Measurements from ENCODE around the gene WNK3. TPM values are rescaled to one million over a fixed set of nuclear protein-coding genes. Genes with fewer than 3 reads are reported as not detected.

WNK3 gene
- total and polyA plus RNA-seq, 5 donors, result 0.45 to 4.3 (median 2.6) TPM

DNA sequence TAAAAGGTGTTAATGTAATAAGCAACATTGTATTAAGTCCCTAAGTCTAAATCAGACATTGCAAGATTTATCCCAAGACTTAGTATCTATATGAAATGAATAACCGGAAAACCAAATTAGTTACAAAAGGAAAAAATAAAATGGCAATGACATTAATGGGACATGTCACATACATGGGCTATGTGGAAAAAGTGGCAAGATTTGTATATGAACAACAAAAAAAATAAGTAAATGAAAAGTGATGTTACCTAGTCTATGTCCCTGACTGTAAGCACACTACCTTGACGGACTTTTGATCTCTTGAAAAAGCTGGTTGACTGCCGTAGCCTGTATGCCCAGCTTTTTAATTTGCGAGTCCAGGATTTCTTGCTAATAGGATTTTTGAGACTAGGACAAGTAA, 119.3 kb downstream of the WNK3 start:
- Histone ChIP-seq H3K4me1 (ENCODE audit: control insufficient read depth, insufficient read depth, low read length) (no peaks in the 10 kb centered on the region), H3K4me3 (ENCODE audit: low read length) (no peak overlapping the region), H3K27me3 (ENCODE audit: control insufficient read depth, insufficient read depth) (no peaks in the 10 kb centered on the region), H3K27ac (ENCODE audit: low read length) (no peak overlapping the region), H3K9me3 (ENCODE audit: control insufficient read depth, low read length) (no peaks in the 10 kb centered on the region)
- whole genome bisulfite sequencing, result 98% methylated on average over 4 of the region's 4 CpGs
- intact Hi-C loops (cut with DNase I), result no loop called here
- no peak for ATAC-seq
- no peak for DNase-seq

DNA sequence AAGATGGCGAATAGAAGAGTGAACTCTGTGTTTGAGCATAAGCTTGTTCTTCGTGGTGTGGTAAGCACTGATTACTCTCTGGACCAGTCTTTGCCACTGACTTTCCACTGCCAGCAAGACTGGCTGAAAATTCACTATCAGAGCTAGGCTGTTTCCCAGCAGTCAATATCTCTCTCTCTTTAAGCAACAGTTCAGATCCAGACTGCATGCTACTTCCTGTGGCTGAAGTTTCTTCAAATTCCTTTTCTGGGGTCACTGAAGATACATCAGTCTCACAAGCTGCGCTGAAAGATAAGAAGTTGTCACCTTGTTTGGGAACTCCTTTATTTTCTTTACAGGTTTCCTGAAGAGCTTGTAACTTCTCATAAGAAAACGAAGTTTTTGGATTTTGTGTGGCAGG, 120.8 kb downstream of the WNK3 start:
- DNase-seq (no peak), ATAC-seq (no peak)
- H3K4me3 ChIP-seq (ENCODE audit: low read length), result no peak overlapping the region
- no peaks in the 10 kb centered on the region for H3K9me3 ChIP-seq (ENCODE audit: control insufficient read depth, low read length)
- 62% methylated on average over 4 of the region's 4 CpGs for WGBS
- H3K27me3 ChIP-seq (ENCODE audit: control insufficient read depth, insufficient read depth), result no peaks in the 10 kb centered on the region
- no peak overlapping the region for H3K27ac ChIP-seq (ENCODE audit: low read length)
- no peaks in the 10 kb centered on the region for H3K4me1 ChIP-seq (ENCODE audit: control insufficient read depth, insufficient read depth, low read length)
- intact Hi-C loops (cut with DNase I), result no loop called here

DNA sequence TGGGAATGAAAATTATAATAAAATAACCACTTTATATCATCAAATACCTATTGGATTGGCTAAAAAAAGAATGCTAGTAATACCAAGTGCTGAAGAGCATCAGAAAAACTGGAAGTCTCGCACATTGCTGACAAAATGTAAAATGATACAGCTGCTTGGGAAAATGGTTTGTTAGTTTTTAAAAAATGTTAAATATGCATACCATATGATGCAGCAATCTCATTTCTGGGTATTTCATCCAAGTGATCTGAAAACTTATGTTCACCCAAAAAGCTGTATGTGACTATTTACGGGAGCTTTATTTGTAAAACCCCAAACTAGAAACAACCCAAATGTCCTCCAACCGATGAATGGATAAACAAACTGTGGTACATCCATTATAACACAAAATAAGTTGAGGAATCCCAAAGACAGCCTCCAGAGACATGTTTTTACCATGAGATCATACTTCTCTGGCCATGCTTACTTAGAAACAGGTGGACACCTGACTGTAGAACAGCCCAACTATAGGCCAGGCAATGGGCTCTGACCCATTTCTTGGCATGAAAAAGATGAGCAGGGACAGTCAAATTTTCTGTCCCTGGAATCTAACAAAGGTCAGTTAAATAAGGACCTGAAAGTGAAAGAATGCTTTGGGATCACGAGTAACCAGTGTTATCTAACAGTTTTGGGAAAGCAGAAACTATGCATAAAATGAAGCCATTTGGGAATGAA, 127.3 kb downstream of the WNK3 start:
- no peak overlapping the region for H3K27ac ChIP-seq (ENCODE audit: low read length)
- no peak for ATAC-seq
- H3K4me3 ChIP-seq (ENCODE audit: low read length), result no peak overlapping the region
- no peak for DNase-seq
- no peaks in the 10 kb centered on the region for H3K4me1 ChIP-seq (ENCODE audit: control insufficient read depth, insufficient read depth, low read length)
- H3K9me3 ChIP-seq (ENCODE audit: control insufficient read depth, low read length), result no peaks in the 10 kb centered on the region
- no peaks in the 10 kb centered on the region for H3K27me3 ChIP-seq (ENCODE audit: control insufficient read depth, insufficient read depth)
- 67% methylated on average over 4 of the region's 4 CpGs for WGBS
- intact Hi-C loops (cut with DNase I), result no loop called here

DNA sequence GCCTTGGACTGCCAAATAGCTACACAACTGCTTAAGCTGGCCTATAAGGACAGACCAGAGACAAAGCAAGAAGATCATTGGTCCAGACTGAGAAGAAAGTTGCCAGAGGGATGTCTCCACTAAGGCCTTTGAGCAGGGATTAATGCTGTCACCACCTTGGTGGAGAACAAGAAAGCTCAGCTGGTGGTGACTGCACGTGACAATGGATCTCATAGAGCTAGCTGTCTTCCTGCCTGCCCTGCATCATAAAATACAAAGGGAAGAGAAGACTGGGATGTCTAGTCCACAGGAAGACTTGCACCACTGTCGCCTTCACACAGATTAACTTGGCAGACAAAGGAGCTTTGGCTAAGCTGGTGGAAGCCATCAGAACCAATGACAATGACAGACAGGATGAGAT, 134.3 kb downstream of the WNK3 start:
- no peak for ATAC-seq
- Histone ChIP-seq H3K27ac (ENCODE audit: low read length) (no peak overlapping the region), H3K9me3 (ENCODE audit: control insufficient read depth, low read length) (no peaks in the 10 kb centered on the region), H3K4me3 (ENCODE audit: low read length) (no peak overlapping the region), H3K27me3 (ENCODE audit: control insufficient read depth, insufficient read depth) (no peaks in the 10 kb centered on the region), H3K4me1 (ENCODE audit: control insufficient read depth, insufficient read depth, low read length) (no peaks in the 10 kb centered on the region)
- 76% methylated on average over 2 of the region's 2 CpGs for WGBS
- no peak for DNase-seq
- intact Hi-C loops (cut with DNase I), result no loop called here

DNA sequence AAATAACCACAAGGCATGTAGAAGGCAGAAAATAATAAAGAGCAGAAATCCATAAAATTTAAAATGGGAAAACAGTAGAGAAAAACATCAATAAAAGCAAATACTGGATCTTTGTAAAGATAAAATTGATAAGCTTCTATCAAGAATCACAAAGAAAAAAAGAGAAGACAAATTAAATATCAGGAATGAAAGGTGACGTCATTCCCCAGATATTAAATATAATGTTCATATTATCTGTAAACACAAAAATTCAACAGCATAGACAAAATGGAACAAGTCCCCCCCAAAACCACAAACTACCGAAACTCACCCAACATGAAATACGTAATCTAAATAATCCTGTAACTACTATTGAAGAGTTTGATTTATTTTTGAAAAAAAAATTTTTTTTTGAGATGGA, 144.2 kb downstream of the WNK3 start:
- intact Hi-C loops (cut with DNase I), result no loop called here
- Histone ChIP-seq H3K4me1 (ENCODE audit: control insufficient read depth, insufficient read depth, low read length) (no peaks in the 10 kb centered on the region), H3K27me3 (ENCODE audit: control insufficient read depth, insufficient read depth) (no peaks in the 10 kb centered on the region), H3K4me3 (ENCODE audit: low read length) (no peak overlapping the region), H3K27ac (ENCODE audit: low read length) (no peak overlapping the region), H3K9me3 (ENCODE audit: control insufficient read depth, low read length) (no peaks in the 10 kb centered on the region)
- WGBS, result 94% methylated on average over 3 of the region's 3 CpGs
- ATAC-seq (no peak), DNase-seq (no peak)

DNA sequence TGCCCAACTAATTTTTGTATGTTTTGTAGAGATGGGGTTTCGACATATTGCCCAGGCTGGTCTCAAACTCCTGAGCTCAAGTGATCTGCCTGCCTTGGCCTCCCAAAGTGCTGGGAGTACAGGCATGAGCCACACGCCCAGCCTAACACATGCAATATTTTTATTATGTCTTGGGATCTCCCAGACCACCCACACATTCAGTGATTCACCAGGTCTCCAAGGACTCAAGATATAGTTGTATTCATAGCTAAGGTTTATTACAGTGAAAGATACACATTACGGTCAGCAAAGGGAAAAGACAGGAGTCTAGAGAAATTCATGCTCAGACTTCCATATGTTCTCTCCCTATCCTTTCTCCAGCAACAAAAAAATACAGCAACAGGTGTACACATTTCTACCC, 149.3 kb downstream of the WNK3 start:
- no peaks in the 10 kb centered on the region for H3K9me3 ChIP-seq (ENCODE audit: control insufficient read depth, low read length)
- no peak overlapping the region for H3K27ac ChIP-seq (ENCODE audit: low read length)
- no peak overlapping the region for H3K4me3 ChIP-seq (ENCODE audit: low read length)
- no peaks in the 10 kb centered on the region for H3K27me3 ChIP-seq (ENCODE audit: control insufficient read depth, insufficient read depth)
- no peak for DNase-seq
- no peaks in the 10 kb centered on the region for H3K4me1 ChIP-seq (ENCODE audit: control insufficient read depth, insufficient read depth, low read length)
- ATAC-seq, result no peak
- 87% methylated on average over 3 of the region's 3 CpGs for WGBS
- intact Hi-C loops (cut with DNase I), result no loop called here

DNA sequence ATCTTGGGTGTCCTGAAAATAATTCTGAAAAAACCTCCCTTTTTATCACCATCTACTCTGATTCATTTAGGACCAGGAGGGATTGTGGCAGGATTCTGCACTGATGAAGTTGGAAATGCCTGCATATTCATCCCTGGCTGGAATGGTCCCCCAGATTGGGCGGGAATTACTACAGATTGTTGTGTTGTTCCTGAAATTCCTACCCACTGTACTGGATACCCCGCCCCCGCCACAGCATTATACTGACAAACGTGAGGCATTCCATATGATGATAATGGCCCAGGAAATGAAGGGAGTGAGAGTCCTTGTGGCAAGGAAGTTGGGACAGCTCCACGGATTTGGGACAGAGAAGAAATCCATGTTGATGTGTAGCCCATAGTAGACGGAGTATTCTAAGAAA, 159.6 kb downstream of the WNK3 start:
- Histone ChIP-seq H3K27ac (ENCODE audit: low read length) (no peak overlapping the region), H3K4me1 (ENCODE audit: control insufficient read depth, insufficient read depth, low read length) (no peaks in the 10 kb centered on the region), H3K4me3 (ENCODE audit: low read length) (no peak overlapping the region), H3K27me3 (ENCODE audit: control insufficient read depth, insufficient read depth) (no peaks in the 10 kb centered on the region), H3K9me3 (ENCODE audit: control insufficient read depth, low read length) (no peaks in the 10 kb centered on the region)
- 69% methylated on average over 6 of the region's 6 CpGs for WGBS
- intact Hi-C loops (cut with DNase I), result no loop called here
- ATAC-seq, result no peak
- no peak for DNase-seq

DNA sequence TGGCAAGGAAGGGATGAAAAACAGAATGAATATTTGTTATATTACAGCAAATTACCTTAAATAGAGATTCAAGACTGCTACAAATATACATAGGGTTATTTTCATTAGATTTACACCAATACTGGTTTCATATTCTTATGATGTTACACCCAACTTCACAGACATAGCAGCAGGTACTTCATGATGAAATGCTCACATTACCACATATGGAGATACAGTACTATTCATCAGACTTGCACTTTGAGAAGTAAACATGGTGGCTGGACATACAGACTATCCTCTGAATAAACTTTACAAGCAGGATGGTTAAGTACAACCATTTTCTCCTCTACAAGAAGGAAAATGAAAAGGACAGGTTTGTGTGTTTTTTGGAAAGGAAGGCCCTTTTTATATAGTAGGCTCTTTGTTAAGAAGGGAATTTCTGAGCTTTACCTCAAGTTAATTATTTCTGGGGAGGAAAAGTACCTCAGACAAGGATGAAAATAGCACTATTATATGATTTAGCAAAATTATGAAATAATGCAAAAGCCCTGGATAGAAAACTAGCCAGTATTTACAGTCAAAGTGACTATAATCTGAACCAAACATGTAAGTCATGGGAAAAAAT, 162.8 kb downstream of the WNK3 start:
- no peak for DNase-seq
- Histone ChIP-seq H3K4me3 (ENCODE audit: low read length) (no peak overlapping the region), H3K27ac (ENCODE audit: low read length) (no peak overlapping the region), H3K9me3 (ENCODE audit: control insufficient read depth, low read length) (no peaks in the 10 kb centered on the region), H3K4me1 (ENCODE audit: control insufficient read depth, insufficient read depth, low read length) (no peaks in the 10 kb centered on the region), H3K27me3 (ENCODE audit: control insufficient read depth, insufficient read depth) (no peaks in the 10 kb centered on the region)
- ATAC-seq, result no peak
- intact Hi-C loops (cut with DNase I), result no loop called here

DNA sequence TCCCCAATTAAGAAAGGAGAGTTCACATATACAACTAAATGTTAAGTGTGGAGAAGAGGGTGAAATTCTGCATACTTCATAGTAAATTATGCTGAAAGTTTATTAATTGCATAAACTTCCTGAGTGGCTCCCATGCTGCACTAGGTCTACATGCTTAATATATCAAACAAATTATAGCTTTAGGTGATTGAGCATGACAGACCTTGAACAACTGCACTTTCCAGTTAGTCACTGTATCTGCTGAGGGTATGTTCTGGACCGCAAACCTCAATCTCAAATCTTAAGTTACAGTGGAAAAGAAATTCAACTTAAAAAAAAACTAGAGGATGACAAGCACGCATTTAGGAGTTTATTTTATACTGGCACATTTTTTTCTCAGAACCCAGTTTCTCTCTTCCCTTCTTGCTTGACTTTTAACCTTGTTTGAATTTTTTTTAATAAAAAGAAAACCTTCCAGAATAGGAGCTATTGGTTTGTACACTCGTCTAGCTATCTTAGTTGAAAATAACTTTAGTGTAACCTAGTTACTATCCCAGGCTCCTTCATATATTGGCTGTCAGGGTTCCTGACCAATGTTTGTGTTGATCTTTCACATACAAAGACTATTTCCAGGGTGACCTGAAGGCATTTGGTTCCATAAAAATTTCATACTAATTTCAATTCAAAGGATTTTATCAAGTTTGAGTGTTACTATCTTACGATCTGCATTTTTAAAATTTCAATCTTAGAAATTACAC, 164.6 kb downstream of the WNK3 start:
- DNase-seq (no peak), ATAC-seq (no peak)
- Histone ChIP-seq H3K4me1 (ENCODE audit: control insufficient read depth, insufficient read depth, low read length) (no peaks in the 10 kb centered on the region), H3K27ac (ENCODE audit: low read length) (no peak overlapping the region), H3K27me3 (ENCODE audit: control insufficient read depth, insufficient read depth) (no peaks in the 10 kb centered on the region), H3K4me3 (ENCODE audit: low read length) (no peak overlapping the region), H3K9me3 (ENCODE audit: control insufficient read depth, low read length) (no peaks in the 10 kb centered on the region)
- 83% methylated on average over 4 of the region's 4 CpGs for WGBS
- intact Hi-C loops (cut with DNase I), result no loop called here

DNA sequence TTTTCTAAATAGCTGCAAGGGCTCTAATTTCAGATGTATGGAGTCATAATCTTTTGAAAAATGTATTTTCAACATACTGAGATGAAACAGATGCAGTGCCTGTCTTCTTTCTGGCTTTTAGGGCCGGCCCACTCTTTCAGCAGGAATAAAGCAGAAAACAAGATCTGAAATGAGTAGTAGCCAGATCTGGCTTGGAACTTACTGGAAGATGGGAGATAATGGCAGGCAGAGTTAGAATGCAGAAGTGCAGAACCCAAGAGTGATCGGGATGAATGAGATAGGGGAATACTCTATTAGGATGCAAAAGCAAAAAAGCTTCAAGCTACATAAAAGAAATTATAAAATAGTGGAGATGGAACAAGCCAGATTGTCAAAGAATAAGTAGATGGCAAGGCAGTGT, 173.4 kb downstream of the WNK3 start:
- ATAC-seq (no peak), DNase-seq (no peak)
- intact Hi-C loops (cut with DNase I), result no loop called here
- Histone ChIP-seq H3K27ac (ENCODE audit: low read length) (no peak overlapping the region), H3K9me3 (ENCODE audit: control insufficient read depth, low read length) (no peaks in the 10 kb centered on the region), H3K4me3 (ENCODE audit: low read length) (no peak overlapping the region), H3K27me3 (ENCODE audit: control insufficient read depth, insufficient read depth) (no peaks in the 10 kb centered on the region), H3K4me1 (ENCODE audit: control insufficient read depth, insufficient read depth, low read length) (peaks cover 4% of the 10 kb centered on the region)
- 89% methylated on average over 2 of the region's 2 CpGs for WGBS

DNA sequence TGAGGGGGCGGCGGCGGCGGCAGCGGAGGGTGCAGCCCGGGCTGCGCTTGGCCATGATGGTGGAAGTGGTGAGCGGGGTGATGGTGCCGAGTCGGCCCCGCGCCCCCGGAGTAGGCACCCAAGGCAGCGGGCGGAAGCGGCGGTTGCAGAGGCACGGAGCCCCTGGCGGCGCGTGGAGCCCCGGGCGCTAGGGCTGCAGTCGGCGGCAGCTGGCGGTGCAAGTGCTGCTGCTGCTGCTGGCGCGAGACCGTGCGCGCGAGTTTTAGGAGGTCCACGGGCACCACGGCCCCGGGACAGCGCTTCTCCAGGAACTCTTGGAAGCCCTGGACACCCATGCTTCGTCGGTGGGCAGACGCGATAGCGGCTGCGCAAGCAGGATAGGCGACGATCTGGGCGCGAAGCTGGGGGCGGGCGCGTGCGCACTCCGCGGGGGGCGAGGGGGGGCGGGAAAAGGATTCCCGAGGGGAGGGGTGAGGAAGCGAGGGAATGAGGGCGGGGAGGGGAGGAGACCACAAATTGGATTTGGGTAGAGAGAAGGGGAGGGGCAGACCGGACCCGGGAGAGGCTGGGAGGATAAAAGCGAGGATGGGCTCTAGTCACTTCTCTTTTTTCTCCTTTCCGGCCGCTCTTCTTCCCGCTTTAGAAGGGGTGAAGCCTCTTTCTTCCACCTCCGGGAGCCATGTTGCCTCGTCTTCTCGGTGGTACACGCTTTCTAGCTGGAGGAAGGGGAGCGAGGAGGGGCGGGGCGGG, 174.8 kb downstream of the WNK3 start, which contains the start of gene FAM120C:
FAM120C (minus strand) TSS at position 391 of the 750 bp plus-strand sequence; CDS start at position 335, 56 bp downstream.
- ATAC-seq, result peak; percentile 90 to 91
- H3K27ac ChIP-seq (ENCODE audit: low read length), result peak within 1 kb of the TSS; percentile 94
- no peaks in the 10 kb centered on the region for H3K27me3 ChIP-seq (ENCODE audit: control insufficient read depth, insufficient read depth)
- H3K4me1 ChIP-seq (ENCODE audit: control insufficient read depth, insufficient read depth, low read length), result peaks cover 4% of the 10 kb centered on the region
- 1% methylated on average over 68 of the region's 70 CpGs for WGBS
- no peaks in the 10 kb centered on the region for H3K9me3 ChIP-seq (ENCODE audit: control insufficient read depth, low read length)
- DNase-seq, result peak; percentile 72 to 89 (median 86)
- peak within 1 kb of the TSS; percentile 76 for H3K4me3 ChIP-seq (ENCODE audit: low read length)
- intact Hi-C loops (cut with DNase I), result no loop called here

Measured in right cardiac atrium (tissue), 5 donors.